OCI-LY7 (cell line): ENCODE measurements around the gene NSRP1. TPM values are rescaled to one million over a fixed set of nuclear protein-coding genes. Genes with fewer than 3 reads are reported as not detected.

ENCODE experiments used
- BruUV-seq: library from RNA; stranded (reverse); fragments of 400-500 nt; replicated peaks from 2 replicates; lab custom pipeline; 2021; lab: Mats Ljungman, UMichigan
- CTCF ChIA-PET: fragments of 300-600 bp; sonication (Branson Sonifier 250); formaldehyde crosslinking; loops from one replicate; lab custom pipeline; 2022; ENCODE audit warnings: antibody characterized with exemption; ENCODE audit not compliant: unreplicated experiment; lab: Charles Lee
- POLR2A ChIA-PET: fragments of 300-600 bp; sonication (Branson Sonifier 250); formaldehyde crosslinking; loops from one replicate; lab custom pipeline; 2022; ENCODE audit warnings: antibody characterized with exemption; lab: Charles Lee
- DNase-seq: peaks from one replicate; pipeline ENCODE4 v3.0.0-alpha.2; 2015; ENCODE audit warnings: low spot score
- H2AFZ ChIP-seq: fragments of 200-600 bp; sonication (generic), shearing (Covaris generic); 2 replicates; pipeline ENCODE4 v1.6.1; 2014; ENCODE audit warnings: mild to moderate bottlenecking, antibody characterized with exemption, low read length, moderate library complexity
- H3K27ac ChIP-seq: fragments of 200-600 bp; sonication (generic); 2 replicates; pipeline ENCODE4 v1.5.1; 2014; ENCODE audit warnings: mixed run types, low read depth, mild to moderate bottlenecking, moderate library complexity, low read length, inconsistent platforms; ENCODE audit not compliant: poor library complexity, severe bottlenecking
- H3K36me3 ChIP-seq: fragments of 200-600 bp; sonication (generic); 2 replicates; pipeline ENCODE4 v1.6.1; 2014; ENCODE audit warnings: mild to moderate bottlenecking, antibody characterized with exemption, low read length, moderate library complexity, mixed read lengths; ENCODE audit not compliant: insufficient read depth
- H3K4me1 ChIP-seq: fragments of 200-600 bp; sonication (generic); 2 replicates; pipeline ENCODE4 v1.5.1; 2014; ENCODE audit warnings: mild to moderate bottlenecking, low read length; ENCODE audit not compliant: insufficient read depth, poor library complexity, severe bottlenecking
- H3K4me2 ChIP-seq: fragments of 200-600 bp; sonication (generic); 2 replicates; pipeline ENCODE4 v1.6.1; 2014; ENCODE audit warnings: mild to moderate bottlenecking, low read length
- H3K4me3 ChIP-seq: fragments of 200-600 bp; sonication (generic); 2 replicates; pipeline ENCODE4 v1.5.1; 2014; ENCODE audit warnings: mild to moderate bottlenecking, low read depth, low read length; ENCODE audit not compliant: poor library complexity, severe bottlenecking
- H3K79me2 ChIP-seq: fragments of 200-600 bp; sonication (generic); 2 replicates; pipeline ENCODE4 v1.6.1; 2016; ENCODE audit warnings: low read depth, mild to moderate bottlenecking, low read length, moderate library complexity, mixed read lengths; ENCODE audit not compliant: insufficient read depth
- H3K9me2 ChIP-seq: fragments of 200-600 bp; sonication (generic); 2 replicates; pipeline ENCODE4 v1.6.1; 2016; ENCODE audit warnings: mild to moderate bottlenecking, low read length, mixed read lengths; ENCODE audit not compliant: insufficient read depth
- H3K9me3 ChIP-seq: fragments of 200-600 bp; sonication (generic); 2 replicates; pipeline ENCODE4 v1.6.1; 2014; ENCODE audit warnings: mild to moderate bottlenecking, mixed run types, low read length, mixed read lengths
- H4K20me1 ChIP-seq: fragments of 200-600 bp; sonication (generic); 2 replicates; pipeline ENCODE4 v1.6.1; 2014; ENCODE audit warnings: mild to moderate bottlenecking, antibody characterized with exemption, low read length, moderate library complexity, mixed read lengths; ENCODE audit not compliant: insufficient read depth
- EZH2phosphoT487 ChIP-seq: fragments of 200-600 bp; sonication (generic); IDR thresholded peaks from 2 replicates; pipeline ENCODE4 v1.6.1; 2018; ENCODE audit warnings: low read depth, borderline replicate concordance, mild to moderate bottlenecking, mixed run types, antibody characterized with exemption, low read length, moderate library complexity, mixed read lengths
- intact Hi-C: fragments of 100-400 bp; cut with micrococcal nuclease; formaldehyde crosslinking; loops from one replicate; pipeline ENCODE4 v1.10.0; 2022; ENCODE audit not compliant: unreplicated experiment
- total RNA-seq, 2 experiments: library from RNA; depleted of rRNA in 1 of 2; stranded (reverse); fragments of >200 nt in 1 of 2; shearing (Covaris generic) in 1 of 2; gene quantifications; 2 replicates each; pipeline ENCODE4 v1.2.3, GENCODE V29; 2014 to 2022
- TF ChIP-seq, protein P1 (sequence below): fragments of 200-600 bp; sonication (generic); conservative IDR thresholded peaks from 2 replicates; pipeline ENCODE4 v1.5.1; 2014; ENCODE audit warnings: mild to moderate bottlenecking, antibody characterized with exemption, low read length, moderate library complexity, mixed read lengths

Gene NSRP1
- total RNA-seq, 2 experiments from 2014 or later: 18.6 to 44.1 TPM

DNA sequence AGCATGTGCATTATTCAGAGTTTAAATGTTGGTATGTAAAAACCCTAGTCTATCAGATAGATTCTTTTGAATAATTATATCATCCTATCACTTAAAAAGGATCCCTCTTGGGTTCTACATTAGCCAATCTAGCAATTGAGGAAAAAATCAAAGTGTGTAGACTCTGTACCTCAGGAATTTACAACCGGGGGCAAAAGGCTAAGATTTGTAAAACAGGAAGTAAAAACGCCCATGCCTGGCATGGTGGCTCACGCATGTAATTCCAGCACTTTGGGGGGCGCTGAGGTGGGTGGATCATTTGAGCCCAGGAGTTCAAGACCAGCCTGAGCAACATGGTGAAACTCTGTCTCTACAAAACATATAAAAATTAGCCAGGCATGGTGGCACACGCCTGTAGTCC lies 60.2 kb downstream of the NSRP1 start:
- no peak for DNase-seq
- TF ChIP-seq EZH2phosphoT487: no peak
- TF ChIP-seq, protein P1, sequence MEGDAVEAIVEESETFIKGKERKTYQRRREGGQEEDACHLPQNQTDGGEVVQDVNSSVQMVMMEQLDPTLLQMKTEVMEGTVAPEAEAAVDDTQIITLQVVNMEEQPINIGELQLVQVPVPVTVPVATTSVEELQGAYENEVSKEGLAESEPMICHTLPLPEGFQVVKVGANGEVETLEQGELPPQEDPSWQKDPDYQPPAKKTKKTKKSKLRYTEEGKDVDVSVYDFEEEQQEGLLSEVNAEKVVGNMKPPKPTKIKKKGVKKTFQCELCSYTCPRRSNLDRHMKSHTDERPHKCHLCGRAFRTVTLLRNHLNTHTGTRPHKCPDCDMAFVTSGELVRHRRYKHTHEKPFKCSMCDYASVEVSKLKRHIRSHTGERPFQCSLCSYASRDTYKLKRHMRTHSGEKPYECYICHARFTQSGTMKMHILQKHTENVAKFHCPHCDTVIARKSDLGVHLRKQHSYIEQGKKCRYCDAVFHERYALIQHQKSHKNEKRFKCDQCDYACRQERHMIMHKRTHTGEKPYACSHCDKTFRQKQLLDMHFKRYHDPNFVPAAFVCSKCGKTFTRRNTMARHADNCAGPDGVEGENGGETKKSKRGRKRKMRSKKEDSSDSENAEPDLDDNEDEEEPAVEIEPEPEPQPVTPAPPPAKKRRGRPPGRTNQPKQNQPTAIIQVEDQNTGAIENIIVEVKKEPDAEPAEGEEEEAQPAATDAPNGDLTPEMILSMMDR: no peak
- H3K9me2 ChIP-seq: no peaks in the 10 kb centered on the region
- H3K79me2 ChIP-seq: no peaks in the 10 kb centered on the region
- intact Hi-C loops: no loop called here
- peaks cover 7% of the 10 kb centered on the region for H3K4me1 ChIP-seq
- H4K20me1 ChIP-seq: no peaks in the 10 kb centered on the region
- BruUV-seq: no TSS peak
- no peak overlapping the region for H2AFZ ChIP-seq
- H3K9me3 ChIP-seq: no peaks in the 10 kb centered on the region
- CTCF ChIA-PET: no interaction called here
- no peak overlapping the region for H3K4me3 ChIP-seq
- no peak overlapping the region for H3K27ac ChIP-seq
- H3K36me3 ChIP-seq: peaks cover 92% of the 10 kb centered on the region
- H3K4me2 ChIP-seq: no peak overlapping the region
- POLR2A ChIA-PET: interaction anchor here (0.6 kb wide), 1 partner anchor 234 kb away, joined by 3 read pairs; no protein-coding TSS in a partner anchor

DNA sequence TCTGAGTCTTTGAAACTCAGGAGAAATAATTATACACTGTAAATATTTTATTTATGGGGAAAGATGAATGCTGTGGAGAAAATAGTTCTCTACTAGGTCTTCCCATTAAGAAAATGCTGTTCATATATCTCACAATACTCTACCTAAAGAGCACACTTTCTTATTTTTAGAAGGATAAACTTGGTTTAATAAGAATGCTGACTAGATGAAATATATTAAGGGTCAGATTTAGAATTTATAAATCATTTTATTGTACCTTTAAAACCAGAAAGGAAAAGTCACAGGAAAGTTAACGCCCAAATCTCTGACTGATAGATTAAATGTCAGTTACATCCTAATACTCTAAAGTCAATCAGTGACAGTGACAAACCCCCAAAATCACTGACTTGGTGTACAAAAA lies 70.1 kb downstream of the NSRP1 start:
- POLR2A ChIA-PET: no interaction called here
- intact Hi-C loops: no loop called here
- no peak overlapping the region for H3K4me2 ChIP-seq
- H3K4me3 ChIP-seq: no peak overlapping the region
- no peak overlapping the region for H2AFZ ChIP-seq
- H4K20me1 ChIP-seq: no peaks in the 10 kb centered on the region
- H3K79me2 ChIP-seq: no peaks in the 10 kb centered on the region
- TF ChIP-seq EZH2phosphoT487: no peak
- TF ChIP-seq, protein P1: no peak
- H3K36me3 ChIP-seq: peaks cover 49% of the 10 kb centered on the region
- H3K4me1 ChIP-seq: no peaks in the 10 kb centered on the region
- no peak for DNase-seq
- H3K9me2 ChIP-seq: no peaks in the 10 kb centered on the region
- no peaks in the 10 kb centered on the region for H3K9me3 ChIP-seq
- no peak overlapping the region for H3K27ac ChIP-seq
- CTCF ChIA-PET: no interaction called here
- no TSS peak for BruUV-seq

GRCh38 chr17:30187573-30187972 lies 71.0 kb downstream of the NSRP1 start:
- H3K9me2 ChIP-seq: no peaks in the 10 kb centered on the region
- no peaks in the 10 kb centered on the region for H4K20me1 ChIP-seq
- BruUV-seq: no TSS peak
- POLR2A ChIA-PET: interaction anchor here (0.6 to 1.3 kb wide), 3 partner anchors 22 to 765 kb away, joined by 3 read pairs; no protein-coding TSS in a partner anchor
- H3K36me3 ChIP-seq: peaks cover 41% of the 10 kb centered on the region
- intact Hi-C loops: no loop called here
- TF ChIP-seq, protein P1: no peak
- no peak for TF ChIP-seq EZH2phosphoT487
- H3K4me1 ChIP-seq: no peaks in the 10 kb centered on the region
- H3K4me2 ChIP-seq: no peak overlapping the region
- H3K79me2 ChIP-seq: no peaks in the 10 kb centered on the region
- CTCF ChIA-PET: no interaction called here
- no peak overlapping the region for H2AFZ ChIP-seq
- no peaks in the 10 kb centered on the region for H3K9me3 ChIP-seq
- no peak overlapping the region for H3K4me3 ChIP-seq
- DNase-seq: no peak
- no peak overlapping the region for H3K27ac ChIP-seq
